GM18873 (cell line): ENCODE measurements around the gene STARD13.
A peak's percentile ranks its signal among the peaks of the same experiment; 100 is the strongest.

Experiments used
- ATAC-seq: cut with Tn5 transposase; IDR thresholded peaks from one replicate; pipeline ENCODE4 v1.9.1; 2021; ENCODE audit warnings: mild to moderate bottlenecking, moderate library complexity, moderate number of reproducible peaks; ENCODE audit not compliant: unreplicated experiment, low FRiP score

STARD13 gene

DNA sequence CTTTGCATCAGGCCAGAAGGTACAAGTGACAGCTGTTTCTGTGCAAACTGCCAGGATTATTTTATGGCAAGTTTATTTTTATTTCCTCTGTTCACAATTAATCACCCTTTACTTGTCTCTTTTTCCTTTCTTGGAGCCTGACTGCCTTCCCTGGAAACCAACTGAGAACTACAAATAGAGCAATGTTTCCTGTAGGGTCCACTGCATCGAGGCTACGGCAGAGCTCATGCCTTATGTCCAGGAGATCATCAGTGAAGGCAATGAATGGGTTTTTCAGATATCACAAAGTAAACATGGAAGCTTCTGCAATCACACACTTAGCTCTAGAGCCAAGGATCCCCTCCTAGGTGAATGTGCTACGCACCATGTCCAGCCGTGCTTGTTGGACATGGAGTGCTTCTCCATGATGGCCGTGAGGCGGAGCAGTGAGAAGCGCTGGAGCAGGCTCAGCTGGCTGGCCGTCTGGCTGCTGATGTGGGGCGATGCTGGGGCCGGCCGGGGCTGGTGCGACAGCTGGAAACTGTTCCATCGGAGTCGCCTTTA lies 158.5 kb downstream of the STARD13 start:
- ATAC-seq, result no peak

DNA sequence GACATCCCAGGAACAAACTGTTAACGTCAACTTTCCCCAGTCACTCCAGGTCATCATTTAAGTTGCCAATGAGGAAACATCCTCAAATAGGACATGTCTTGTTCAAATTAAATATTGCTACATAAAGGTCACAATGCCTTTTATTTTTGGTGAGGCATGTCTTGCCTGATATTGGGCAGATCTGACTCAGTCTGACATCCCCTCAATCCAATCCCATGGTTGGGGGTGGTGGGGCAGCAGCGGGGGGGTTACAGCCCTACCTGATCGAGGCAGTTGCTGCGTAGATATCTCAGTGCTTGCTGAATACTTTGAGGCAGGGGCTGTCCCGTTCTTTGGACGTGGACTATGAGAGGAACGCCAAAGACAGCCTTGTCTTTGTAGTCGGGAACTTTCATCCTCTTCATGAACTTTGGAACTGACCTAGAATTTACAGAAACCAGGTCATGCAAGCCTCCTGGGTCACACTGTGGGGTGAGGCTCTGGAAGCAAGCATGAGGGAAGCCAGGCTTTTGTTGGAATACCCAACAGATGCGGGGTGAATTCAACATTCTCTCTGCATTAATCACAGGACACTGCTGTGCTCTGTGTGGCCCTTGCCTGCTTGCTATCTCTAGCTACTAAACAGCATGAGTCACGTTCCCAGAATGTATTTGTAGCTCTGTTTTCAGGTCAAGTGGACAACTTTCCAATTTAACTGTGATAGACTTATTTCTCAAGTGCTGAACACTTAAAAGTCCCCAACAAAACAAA lies 159.6 kb downstream of the STARD13 start:
- ATAC-seq, result no peak

DNA sequence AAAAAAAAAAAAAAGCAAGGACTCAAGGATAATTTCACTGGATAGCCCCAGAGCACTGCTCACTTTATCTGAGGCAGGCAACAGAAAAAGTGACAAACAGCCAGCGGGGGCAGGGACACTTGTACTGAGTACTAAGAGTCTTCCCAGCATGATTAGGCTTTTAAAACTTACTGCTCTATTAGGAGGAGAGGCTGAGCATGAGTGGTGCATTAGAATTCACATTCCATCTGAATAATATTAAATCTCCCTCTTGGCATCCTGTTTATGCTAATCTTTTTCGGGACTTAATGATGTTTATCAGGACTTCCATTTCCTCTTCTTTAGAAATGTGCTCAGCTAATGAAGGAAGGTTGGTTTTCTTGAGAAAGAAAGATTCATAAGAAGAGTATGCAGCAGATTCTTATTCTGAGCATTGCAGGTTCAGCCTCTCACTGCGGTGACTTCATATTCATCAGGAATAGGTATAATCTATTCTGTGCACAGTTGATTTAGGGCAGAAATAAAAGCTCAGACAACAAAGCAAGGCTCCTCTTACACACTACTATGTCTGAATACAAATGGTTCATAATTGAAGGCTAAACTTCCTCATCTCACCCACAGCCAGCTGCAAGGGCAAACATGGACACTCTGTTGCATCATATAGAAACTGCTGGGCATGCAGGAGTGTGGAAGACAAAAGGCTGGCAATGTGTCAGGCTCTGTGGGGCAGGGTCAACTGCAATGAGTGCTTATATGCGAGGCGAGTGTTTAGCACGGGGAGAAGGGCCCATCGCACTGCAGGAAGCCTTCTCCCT lies 162.3 kb downstream of the STARD13 start:
- no peak for ATAC-seq

DNA sequence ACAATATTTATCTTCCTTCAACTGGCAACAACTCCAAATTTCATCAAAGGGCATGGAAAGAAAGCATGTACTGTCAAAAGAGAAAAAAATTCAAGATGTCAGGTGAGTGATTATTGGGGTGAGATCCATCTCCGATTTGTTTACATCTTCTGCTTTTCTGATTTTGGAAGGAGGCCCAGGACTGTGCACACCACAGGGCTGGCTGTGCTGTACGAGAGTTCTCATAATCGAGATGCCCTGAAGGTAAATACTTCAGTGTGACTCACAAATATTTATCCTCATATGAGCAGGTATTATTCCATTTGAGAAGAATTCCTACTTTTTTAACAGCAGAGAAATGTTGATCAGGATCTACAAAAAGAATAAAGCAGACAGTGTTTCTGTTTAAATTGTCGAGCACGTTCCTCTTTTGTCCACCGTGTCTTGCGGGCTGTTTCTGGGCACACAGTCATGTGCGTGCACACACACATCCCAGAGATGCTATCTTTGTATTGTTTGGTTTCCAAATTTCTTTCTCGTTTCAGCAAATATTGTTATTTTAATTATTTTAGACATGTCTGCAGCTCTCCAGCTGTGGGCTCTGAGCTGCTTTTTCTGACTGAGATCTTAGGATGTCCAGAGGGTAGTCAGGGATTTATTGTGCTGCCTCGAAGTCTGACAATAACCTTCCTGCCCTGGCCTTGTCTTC lies 165.6 kb downstream of the STARD13 start:
- no peak for ATAC-seq

DNA sequence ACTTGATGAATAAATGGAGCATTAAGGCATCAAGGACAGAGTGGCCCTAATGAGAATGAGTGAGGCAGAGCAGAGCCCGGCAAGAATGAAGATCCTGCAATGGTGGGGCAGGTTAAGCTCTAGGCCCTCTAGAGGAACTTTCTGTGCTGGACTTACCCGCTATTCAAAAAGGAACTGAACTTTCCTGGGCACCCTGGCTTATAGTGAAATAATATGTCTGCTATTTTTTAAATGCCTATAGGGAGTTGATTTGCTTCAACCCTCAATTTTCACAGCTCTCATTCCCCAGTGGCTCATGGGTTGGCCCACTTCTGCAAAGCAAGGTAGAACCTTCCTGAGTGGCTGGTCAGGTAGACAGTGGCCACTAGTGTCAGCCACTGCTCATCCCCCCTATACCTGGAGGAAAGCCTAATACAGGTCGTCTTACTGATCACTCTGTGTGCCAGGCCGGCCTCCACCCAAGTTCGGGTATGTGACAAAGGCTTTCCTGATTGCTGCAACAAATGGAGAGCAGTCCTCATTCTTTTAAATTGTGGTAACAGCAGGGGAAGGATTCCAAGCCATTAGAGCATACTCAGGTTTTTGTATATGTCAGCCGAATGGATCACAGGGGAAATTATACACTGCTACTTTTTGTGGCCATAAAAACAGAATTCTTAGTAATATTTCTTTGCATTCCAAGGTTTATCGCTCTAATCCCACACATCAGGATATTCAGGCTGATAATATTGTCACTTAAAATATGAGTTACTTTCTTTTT lies 166.4 kb downstream of the STARD13 start:
- ATAC-seq, result no peak

DNA sequence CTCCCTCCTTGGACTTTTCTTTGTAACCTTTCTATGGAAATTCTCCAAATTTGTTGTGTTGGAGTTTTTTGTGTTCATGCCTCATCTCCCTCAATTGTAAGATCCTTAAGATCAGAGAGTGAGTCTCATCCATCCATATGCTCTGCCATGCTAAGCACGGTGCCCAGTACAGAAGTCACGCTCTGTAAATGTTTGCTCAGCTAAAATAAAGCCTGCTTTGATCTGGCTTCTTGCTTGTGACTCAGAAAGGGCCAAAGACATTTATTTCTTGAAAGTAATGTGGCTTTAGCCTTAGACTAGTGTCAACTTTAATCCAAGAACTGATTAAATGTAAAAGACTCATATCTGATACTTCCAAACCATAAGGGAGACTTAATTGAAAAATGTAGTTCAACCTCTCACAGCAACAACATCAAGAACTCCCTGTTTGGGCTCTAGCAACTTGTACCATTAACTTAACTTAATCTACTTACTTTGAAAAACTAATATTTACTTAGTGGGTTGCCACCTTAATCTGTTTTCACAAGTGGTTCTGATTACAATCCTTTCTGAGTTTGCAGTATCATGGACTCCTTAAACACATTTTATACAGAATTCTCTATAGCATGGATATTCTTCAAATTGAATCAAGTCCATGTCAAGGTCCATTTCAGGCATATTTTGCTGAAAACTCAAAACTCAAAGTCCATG lies 169.1 kb downstream of the STARD13 start:
- no peak for ATAC-seq

DNA sequence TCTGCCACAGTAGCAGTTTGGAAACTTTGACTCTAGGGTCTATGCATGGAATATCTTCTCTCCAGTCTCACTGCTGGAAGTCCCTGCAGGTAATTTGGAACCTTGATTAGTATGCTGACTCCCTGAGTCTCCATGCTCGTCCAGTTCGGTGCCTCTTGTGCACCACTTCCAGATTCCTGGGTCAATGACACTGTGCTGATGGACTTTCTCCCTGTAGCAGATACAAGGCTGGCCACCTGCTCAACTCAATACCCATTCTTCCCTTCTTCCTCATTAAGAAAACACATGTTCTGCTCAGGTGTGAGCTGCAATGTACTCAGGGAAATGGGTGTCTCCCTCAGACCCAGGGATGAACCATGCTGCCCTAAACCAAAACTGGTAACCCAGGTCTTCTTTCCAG lies 170.3 kb downstream of the STARD13 start:
- no peak for ATAC-seq

DNA sequence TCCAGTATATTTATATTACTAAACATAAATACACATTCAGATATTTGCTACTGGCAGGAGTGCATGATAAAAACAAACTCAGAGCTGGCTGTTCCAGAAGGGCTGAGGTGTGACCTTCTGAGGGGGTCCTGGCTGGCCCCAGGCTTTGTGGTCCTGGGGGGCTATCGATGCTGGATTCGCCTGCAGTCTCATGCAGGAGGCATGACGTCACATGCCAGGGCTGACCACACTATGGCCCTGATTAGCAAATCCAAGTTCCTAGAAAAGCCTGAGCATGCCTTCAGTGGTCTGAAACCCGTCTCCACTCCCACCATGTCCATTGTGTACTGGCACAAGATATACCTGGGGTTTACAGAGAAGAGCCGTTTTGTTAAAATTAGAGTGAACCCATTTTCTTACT lies 171.4 kb downstream of the STARD13 start:
- ATAC-seq, result no peak

DNA sequence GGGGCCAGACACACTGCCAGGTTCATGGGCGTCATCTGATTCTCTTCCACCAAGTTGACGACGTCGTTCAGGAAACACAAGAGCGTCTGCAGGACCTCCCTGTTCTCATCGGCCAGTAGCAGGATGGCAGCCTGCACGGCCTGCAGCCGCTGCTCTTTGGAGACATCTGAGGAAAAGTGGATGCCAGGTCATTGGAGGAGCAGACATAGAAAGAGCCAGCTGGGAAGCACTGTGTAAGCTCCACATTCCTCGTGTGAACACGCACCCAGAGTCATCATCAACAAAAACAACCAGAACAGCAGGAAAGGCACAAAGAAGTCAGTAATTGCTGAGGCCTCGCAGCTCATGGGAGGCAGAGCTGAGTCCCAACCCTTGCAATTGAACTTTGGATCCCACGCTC lies 172.8 kb downstream of the STARD13 start:
- ATAC-seq, result no peak

DNA sequence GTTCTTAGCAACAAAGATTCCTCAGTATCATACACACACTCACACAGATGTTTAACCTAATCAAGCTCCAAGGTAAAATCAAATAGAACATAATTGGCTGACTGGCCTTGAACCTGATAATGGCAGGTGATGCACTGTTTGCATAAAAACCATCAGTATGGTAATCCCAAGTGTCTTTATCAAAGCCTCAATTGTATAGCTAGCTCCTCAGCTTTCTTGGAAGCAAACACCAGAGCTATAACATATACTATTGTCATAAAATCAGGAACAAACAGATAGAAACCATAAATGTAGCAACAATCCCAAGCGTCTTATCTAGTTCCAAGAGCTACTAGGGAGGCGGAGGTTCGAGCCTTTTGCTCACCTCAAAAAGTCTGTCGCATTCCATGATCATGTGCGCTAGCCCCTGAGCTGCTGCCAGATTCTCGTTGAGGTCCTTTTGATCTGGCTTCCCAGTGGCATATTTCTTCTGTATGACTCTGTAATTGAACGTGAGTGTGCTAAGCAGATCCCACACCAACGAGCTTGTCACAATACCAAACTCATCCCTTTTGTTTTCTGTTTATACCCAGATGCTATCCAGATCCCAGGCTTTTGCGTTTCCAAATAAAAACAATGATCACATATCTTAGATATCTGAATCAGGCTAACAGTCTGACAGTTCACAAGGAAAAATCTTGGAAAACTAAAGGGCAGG lies 174.0 kb downstream of the STARD13 start:
- no peak for ATAC-seq

DNA sequence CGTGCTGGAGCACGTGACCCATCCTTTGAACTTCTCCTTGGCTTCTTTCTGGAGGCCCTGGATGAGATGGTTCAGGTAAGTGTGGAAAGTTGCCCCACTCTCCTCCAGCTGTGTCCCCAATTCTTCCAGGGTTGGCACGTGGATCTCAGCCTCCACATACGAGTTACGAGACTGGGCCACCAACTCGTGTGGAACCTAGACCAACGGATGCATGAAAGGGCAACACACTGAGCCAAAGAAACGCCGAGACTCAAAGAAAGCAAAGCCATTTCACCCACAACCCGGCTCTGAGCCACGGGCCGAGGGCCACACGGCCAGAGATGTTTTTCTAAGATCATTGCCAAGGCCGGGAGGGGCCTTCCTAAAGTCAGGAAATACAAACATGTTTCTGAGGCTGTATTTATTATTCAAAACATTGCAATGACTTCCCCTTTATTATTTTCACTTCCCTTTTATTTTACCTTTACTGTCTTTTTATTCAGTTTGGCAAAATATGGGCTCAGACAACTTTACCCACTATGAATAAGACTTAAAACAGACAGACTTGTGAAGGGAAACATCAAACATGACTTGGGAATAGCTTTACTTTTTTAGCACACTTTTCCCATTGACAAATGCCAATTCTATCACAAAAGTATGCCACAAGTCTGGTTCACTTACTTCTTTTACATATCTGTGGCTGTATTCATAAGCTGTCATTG lies 174.7 kb downstream of the STARD13 start:
- ATAC-seq, result peak; percentile 36

DNA sequence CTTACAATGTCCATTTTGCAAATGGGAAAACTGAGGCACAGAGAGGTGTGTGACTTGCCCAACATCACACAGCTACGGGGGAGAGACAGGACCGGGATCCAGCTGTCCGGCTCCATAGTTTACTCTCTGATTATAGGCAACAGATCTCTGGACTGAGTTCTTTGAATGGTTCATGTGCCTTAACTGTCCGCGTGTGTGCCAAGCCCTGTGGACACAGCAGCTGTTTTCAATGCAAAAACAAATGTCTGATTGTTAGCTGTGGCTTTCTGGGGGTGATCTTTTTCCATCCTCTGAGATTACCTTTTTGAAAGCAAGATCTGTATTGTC lies 175.2 kb downstream of the STARD13 start:
- no peak for ATAC-seq

DNA sequence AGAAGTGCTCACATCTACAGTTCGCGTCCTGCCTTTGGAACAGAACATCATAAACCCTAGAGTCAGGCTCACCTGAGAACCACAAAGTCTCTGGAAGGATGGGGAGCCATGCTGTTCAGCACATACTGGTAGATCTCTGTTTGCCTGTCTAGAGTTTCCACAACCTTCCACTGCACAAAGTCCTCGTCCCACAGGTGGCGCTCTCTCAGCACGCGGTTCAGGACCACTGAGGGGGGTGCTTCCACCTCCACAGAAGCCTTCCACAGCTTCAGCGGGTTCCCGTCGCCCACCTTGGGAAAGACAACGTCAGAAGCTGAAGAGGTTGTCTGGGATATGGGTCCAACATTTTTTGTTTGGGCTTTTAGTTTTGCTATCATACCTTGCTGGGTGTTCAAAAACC lies 175.8 kb downstream of the STARD13 start:
- peak; percentile 41 for ATAC-seq

DNA sequence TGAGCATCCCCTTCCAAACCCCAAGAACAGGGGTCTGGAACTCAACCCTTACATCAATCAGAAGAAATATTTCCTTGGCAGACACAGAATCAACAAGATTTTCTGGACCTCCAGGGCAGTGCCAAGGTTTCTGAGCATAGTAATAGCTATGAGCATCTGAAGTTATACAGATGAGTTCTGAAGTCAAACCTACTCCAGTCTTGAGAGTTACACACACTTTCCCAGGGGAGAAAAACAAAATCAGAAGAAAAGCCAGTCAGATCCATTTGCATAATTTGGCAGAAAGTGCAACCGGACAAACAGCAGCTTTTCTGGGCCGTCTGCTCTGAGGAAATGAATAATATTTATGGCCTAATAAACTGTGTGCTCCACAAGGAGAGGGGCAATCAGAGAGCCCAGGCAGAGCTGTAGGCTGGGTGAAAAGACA lies 176.3 kb downstream of the STARD13 start:
- peak; percentile 33 for ATAC-seq

DNA sequence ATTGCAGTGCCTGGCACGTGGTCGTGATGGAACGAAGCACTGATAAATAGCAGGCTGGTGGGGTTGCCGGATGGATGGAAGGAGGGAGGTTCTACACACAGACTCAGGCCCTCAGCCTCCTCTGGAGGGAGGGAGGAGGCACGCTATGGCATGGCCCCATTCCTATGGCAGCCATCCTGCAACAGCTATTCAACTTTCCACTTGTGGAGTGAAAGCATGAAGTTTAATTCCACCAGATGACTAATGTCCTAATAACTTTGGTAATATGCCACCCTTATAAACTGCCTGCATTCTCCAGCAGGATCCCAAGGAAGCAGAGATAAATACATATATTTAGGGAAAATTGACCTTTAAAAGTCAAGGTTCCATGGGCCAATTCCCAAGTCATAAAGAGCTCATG lies 176.9 kb downstream of the STARD13 start:
- no peak for ATAC-seq

DNA sequence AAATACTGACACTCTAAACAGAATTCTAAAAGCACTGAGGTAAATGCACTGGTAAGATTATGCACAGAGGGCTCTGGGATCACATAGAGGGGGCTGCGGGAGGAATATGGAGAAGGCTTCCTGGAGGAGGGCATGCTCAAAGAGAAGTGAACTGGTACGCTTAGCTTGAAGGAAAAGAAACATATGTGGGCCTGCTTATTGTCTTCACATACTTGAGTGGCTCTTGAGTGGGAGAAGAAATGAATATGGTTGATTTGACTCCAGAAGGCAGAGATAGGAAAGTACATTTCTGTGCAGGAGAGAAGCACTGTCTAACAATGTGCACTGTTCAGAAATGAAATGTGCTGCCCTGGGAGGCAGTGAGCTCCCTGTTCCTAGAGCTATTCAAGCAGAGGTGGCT lies 178.2 kb downstream of the STARD13 start:
- no peak for ATAC-seq

DNA sequence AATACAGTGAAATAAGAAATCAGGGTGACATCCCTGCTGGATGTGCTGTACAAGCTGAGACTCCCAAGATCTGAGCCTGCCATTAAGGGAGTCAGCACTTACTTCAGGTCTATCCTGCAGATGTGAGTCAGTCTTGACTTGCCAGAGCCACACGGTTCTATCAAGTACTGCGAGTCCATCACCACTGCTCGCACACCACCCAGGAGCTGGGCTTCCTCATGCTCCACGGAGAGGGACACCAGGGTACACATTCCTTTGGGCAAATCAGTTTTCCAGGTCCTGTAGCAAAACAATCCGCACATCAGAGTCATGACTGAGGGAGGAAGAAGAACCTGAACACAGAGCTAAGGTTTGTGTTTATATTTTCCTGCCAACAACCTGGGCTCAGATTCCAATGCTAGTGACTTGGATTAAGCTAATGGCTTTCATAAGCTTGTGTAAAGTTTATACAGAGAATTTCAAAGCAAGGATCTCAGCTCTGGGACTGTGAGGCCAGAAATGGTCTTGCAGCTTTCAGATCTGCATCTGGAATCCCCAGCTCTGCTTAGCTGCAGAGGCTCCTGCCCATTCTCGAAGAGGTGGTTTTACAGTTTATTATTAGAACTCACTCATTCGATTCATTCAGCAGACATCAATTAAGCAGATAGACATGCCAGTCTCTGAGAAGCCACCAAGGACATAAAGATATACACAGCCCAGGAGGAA lies 178.7 kb downstream of the STARD13 start:
- no peak for ATAC-seq

DNA sequence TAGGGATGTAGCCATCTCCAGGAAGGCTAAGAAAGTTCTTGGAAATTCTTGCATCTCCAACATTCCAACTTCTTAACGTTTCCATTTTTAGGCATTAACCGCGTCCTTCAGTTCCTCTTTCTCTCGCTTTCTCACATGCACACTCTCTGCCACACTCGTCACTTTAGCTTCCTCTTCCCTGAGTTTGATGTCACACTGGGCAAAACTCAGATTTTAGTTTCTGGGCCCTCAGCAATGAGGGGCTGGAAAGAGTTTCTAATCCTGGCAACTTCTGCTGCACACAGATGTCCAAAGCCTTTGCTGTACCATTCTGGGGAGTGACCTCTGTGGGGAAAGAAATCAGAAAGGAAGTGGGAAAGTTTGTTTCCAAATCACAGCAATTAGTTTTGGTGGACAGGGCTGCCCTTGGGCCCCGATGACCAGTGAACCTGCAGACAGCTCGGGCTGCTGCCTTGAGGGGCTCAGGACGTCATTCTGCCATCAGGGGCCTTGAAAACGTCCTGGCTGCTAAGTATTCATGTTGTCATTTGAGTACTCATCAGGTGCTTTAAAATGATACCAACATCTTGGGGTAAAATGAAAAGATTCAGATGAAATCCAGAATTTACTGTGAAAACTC lies 180.1 kb downstream of the STARD13 start:
- ATAC-seq, result no peak
